Measurements from ENCODE around the gene MARK4. TPM values are rescaled to one million over a fixed set of nuclear protein-coding genes. Genes with fewer than 3 reads are reported as not detected.

Gene MARK4
- total and polyA plus RNA-seq, 10 donors, result 6.5 to 45.8 (median 26.3) TPM

DNA sequence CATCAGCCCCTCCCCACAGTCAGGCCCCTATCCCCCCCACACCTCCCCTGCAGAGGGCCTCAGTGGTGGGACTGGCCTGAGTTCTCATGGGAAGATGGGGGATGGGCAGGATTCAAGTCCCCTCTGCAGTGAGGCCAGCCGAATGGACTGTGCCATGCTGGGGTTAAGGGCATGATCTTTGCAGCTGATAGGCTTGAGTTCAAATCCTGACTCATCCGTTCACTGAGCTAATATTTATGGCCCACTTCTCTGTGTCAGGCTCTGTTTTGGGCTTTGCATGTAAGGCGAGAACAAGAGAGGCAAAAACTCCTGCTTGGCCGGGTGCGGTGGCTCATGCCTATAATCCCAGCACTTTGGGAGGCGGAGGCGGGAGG lies 20.7 kb downstream of the MARK4 start:
- H3K27ac ChIP-seq, result no peak overlapping the region
- intact Hi-C loops (cut with DNase I; ENCODE audit: low total_unique reads), result no loop called here
- WGBS, 5 donors, result 76 to 84% (median 80%) methylated on average over 7 of the region's 7 CpGs

GRCh38 chr19:45273521-45273855 lies 22.4 kb downstream of the MARK4 start:
- Histone ChIP-seq H3K9me3 (no peaks in the 10 kb centered on the region), H3K36me3 (peaks cover 0 to 99% (median 53%) of the 10 kb centered on the region in 6 donors), H3K4me3 (no peak overlapping the region), H3K4me1 (peaks cover 0 to 9% (median 0%) of the 10 kb centered on the region in 6 donors), H3K27me3 (replicated peaks in 1 of 7) (no peaks in the 10 kb centered on the region), H3K27ac (no peak overlapping the region)
- TF ChIP-seq CTCF (IDR thresholded peaks at IDR 0.05 in 8 of 11, conservative IDR thresholded peaks at IDR 0.05 in 3 of 11) (no peak), POLR2A (IDR thresholded peaks at IDR 0.05) (no peak), POLR2AphosphoS5 (IDR thresholded peaks at IDR 0.05) (no peak)
- DNase-seq, result no peak
- 86 to 91% (median 90%) methylated on average over 14 of the region's 14 CpGs for WGBS, 5 donors
- intact Hi-C loops (cut with DNase I; ENCODE audit: low total_unique reads), result no loop called here

More for the DNA sequence above, 20.7 kb downstream of the MARK4 start:
- no peak for DNase-seq
- Histone ChIP-seq H3K27me3 (replicated peaks in 1 of 7) (no peaks in the 10 kb centered on the region), H3K4me1 (peaks cover 0 to 9% (median 0%) of the 10 kb centered on the region in 6 donors), H3K4me3 (no peak overlapping the region), H3K36me3 (peaks cover 0 to 99% (median 49%) of the 10 kb centered on the region in 6 donors), H3K9me3 (no peaks in the 10 kb centered on the region)
- TF ChIP-seq POLR2A (IDR thresholded peaks at IDR 0.05) (no peak), POLR2AphosphoS5 (IDR thresholded peaks at IDR 0.05) (no peak), CTCF (IDR thresholded peaks at IDR 0.05 in 8 of 11, conservative IDR thresholded peaks at IDR 0.05 in 3 of 11) (no peak)

DNA sequence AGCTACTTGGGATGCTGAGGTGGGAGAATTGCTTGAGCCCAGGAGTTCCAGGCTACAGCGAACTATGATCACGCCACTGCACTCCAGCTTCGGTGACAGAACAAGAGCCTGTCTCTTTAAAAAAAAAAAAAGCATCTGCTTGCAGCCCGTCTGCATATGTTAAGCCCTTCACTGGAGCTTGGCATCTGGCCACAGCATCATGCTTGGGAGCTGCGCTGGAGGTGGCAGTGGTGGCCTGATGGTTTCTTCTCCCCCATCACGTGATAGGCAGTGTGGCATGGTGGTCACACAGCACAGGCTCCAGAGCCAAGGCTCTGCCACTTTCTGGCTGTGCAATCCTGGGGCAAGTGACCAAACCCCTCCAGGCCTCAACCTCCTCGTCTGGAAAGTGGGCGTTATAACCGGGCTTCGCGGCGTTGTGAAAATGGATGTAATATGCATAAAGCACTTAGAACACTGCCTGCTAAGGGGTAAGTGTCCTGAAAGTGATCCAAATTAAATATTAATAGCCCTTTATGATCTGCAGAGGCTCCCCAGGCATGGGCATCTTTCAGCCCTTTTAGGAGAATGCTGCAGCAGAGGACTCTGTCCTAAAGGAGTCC lies 24.4 kb downstream of the MARK4 start:
- Histone ChIP-seq H3K27me3 (replicated peaks in 1 of 7) (no peaks in the 10 kb centered on the region), H3K27ac (no peak overlapping the region), H3K36me3 (peaks cover 6 to 99% (median 59%) of the 10 kb centered on the region in 6 donors), H3K4me3 (no peak overlapping the region), H3K4me1 (peaks cover 0 to 9% (median 0%) of the 10 kb centered on the region in 6 donors), H3K9me3 (no peaks in the 10 kb centered on the region)
- no peak for DNase-seq
- no peak for TF ChIP-seq POLR2A (IDR thresholded peaks at IDR 0.05)
- TF ChIP-seq CTCF (IDR thresholded peaks at IDR 0.05 in 8 of 11, conservative IDR thresholded peaks at IDR 0.05 in 3 of 11), result no peak
- peak in 1 of 3 donors; percentile 19 for TF ChIP-seq POLR2AphosphoS5 (IDR thresholded peaks at IDR 0.05)
- intact Hi-C loops (cut with DNase I; ENCODE audit: low total_unique reads), result no loop called here
- WGBS, 5 donors, result 76 to 88% (median 86%) methylated on average over 11 to 12 of the region's 12 CpGs

- Histone ChIP-seq H3K9me3 (no peaks in the 10 kb centered on the region), H3K36me3 (peaks cover 6 to 99% (median 58%) of the 10 kb centered on the region in 6 donors), H3K4me3 (no peak overlapping the region), H3K27me3 (replicated peaks in 1 of 7) (no peaks in the 10 kb centered on the region), H3K27ac (no peak overlapping the region), H3K4me1 (peaks cover 0 to 9% (median 0%) of the 10 kb centered on the region in 6 donors)
- 84 to 89% (median 87%) methylated on average over 5 to 7 of the region's 7 CpGs for WGBS, 5 donors
- intact Hi-C loops (cut with DNase I; ENCODE audit: low total_unique reads), result no loop called here
- no peak for DNase-seq
- no peak for TF ChIP-seq POLR2A (IDR thresholded peaks at IDR 0.05)
- TF ChIP-seq POLR2AphosphoS5 (IDR thresholded peaks at IDR 0.05), result no peak
- no peak for TF ChIP-seq CTCF (IDR thresholded peaks at IDR 0.05 in 8 of 11, conservative IDR thresholded peaks at IDR 0.05 in 3 of 11)
Measured at GRCh38 chr19:45276284-45276687, 25.2 kb downstream of the MARK4 start.

Data from spleen (tissue), 11 donors.